HG03521 (cell line): ENCODE measurements around the gene UPF2.
"Not testable (repeated sequence)": the region's sequence is repeated elsewhere in the genome, so short reads cannot be mapped to it uniquely, and the experiment has no call there.

Experiments
- ATAC-seq: cut with Tn5 transposase; IDR thresholded peaks from one replicate; pipeline ENCODE4 v1.9.1; 2021; ENCODE audit warnings: mild to moderate bottlenecking, moderate library complexity; ENCODE audit not compliant: unreplicated experiment

UPF2 gene

GRCh38 chr10:12042797-12043651 is at the start of gene UPF2:
UPF2 (minus strand) TSS chr10:12042809; CDS start chr10:12035423, 7,386 bp downstream.
- peak; percentile 51 for ATAC-seq

- ATAC-seq: no peak
Measured at GRCh38 chr10:12091421-12091820, 48.8 kb upstream of the UPF2 start.

- no peak for ATAC-seq
Measured at GRCh38 chr10:12088919-12089318, 46.3 kb upstream of the UPF2 start.

- no peak for ATAC-seq
Measured at GRCh38 chr10:12081879-12082557, 39.4 kb upstream of the UPF2 start.

GRCh38 chr10:12081470-12081869 is 38.9 kb upstream of the UPF2 start:
- no peak for ATAC-seq

GRCh38 chr10:12077580-12078180 is 35.1 kb upstream of the UPF2 start:
- ATAC-seq: no peak

- no peak for ATAC-seq
Measured at GRCh38 chr10:12073526-12073925, 30.9 kb upstream of the UPF2 start.

- ATAC-seq: not testable (repeated sequence)
Measured at GRCh38 chr10:12071441-12071840, 28.8 kb upstream of the UPF2 start.

- peak; percentile 97 for ATAC-seq
Measured at GRCh38 chr10:12068449-12069269, 26.1 kb upstream of the UPF2 start, which contains the start of gene DHTKD1. DHTKD1 (plus strand) TSS chr10:12068954; CDS start chr10:12069034, 80 bp downstream.

- no peak for ATAC-seq
Measured at GRCh38 chr10:12067336-12067735, 24.7 kb upstream of the UPF2 start.

GRCh38 chr10:12063483-12063818 is 20.8 kb upstream of the UPF2 start:
- ATAC-seq: no peak

- ATAC-seq: no peak
Measured at GRCh38 chr10:12062754-12063482, 20.3 kb upstream of the UPF2 start.

GRCh38 chr10:12061124-12061523 is 18.5 kb upstream of the UPF2 start:
- ATAC-seq: no peak

GRCh38 chr10:12056748-12057147 is 14.1 kb upstream of the UPF2 start:
- no peak for ATAC-seq

- ATAC-seq: no peak
Measured at GRCh38 chr10:12055732-12056131, 13.1 kb upstream of the UPF2 start.

GRCh38 chr10:12051241-12051640 is 8.6 kb upstream of the UPF2 start:
- ATAC-seq: no peak

GRCh38 chr10:12050528-12050927 is 7.9 kb upstream of the UPF2 start:
- ATAC-seq: no peak

GRCh38 chr10:12048547-12048946 is 5.9 kb upstream of the UPF2 start:
- ATAC-seq: no peak

GRCh38 chr10:12045596-12045995 is 3.0 kb upstream of the UPF2 start:
- ATAC-seq: no peak

GRCh38 chr10:12042409-12042796 is 206 bp downstream of the UPF2 start:
- peak; percentile 11 for ATAC-seq
